MM.1S (cell line): Measurements from ENCODE around the gene TMEM238L.
A peak's percentile ranks its signal among the peaks of the same experiment; 100 is the strongest.

ENCODE experiments used
- DNase-seq: peaks from one replicate; pipeline ENCODE4 v3.0.0-alpha.2; 2015
- H2AFZ ChIP-seq: fragments of 300-600 bp; sonication (generic); 2 replicates; pipeline ENCODE4 v1.6.0; 2016; ENCODE audit warnings: antibody characterized with exemption, low read length
- H3F3A ChIP-seq: fragments of 300-600 bp; sonication (generic); 2 replicates; pipeline ENCODE4 v1.6.1; 2016; ENCODE audit warnings: mild to moderate bottlenecking, antibody characterized with exemption, low read length, moderate library complexity, mixed read lengths; ENCODE audit not compliant: insufficient read depth
- H3K27ac ChIP-seq: fragments of 300-600 bp; sonication (generic); 2 replicates; pipeline ENCODE4 v1.5.1; 2016; ENCODE audit warnings: mild to moderate bottlenecking, low read length
- H3K27me3 ChIP-seq: fragments of 300-600 bp; sonication (generic); replicated peaks from 2 replicates; pipeline ENCODE4 v1.6.0; 2016; ENCODE audit warnings: low read length; ENCODE audit not compliant: insufficient read depth
- H3K36me3 ChIP-seq: fragments of 300-600 bp; sonication (generic); replicated peaks from 2 replicates; pipeline ENCODE4 v1.6.1; 2016; ENCODE audit warnings: mild to moderate bottlenecking, low read length, mixed read lengths; ENCODE audit not compliant: insufficient read depth
- H3K4me1 ChIP-seq: fragments of 300-600 bp; sonication (generic); 2 replicates; pipeline ENCODE4 v1.6.1; 2016; ENCODE audit warnings: low read length, mixed read lengths
- H3K4me2 ChIP-seq: fragments of 300-600 bp; sonication (generic); 2 replicates; pipeline ENCODE4 v1.6.0; 2016; ENCODE audit warnings: low read depth, low read length
- H3K4me3 ChIP-seq: fragments of 300-600 bp; sonication (generic); 2 replicates; pipeline ENCODE4 v1.5.1; 2016; ENCODE audit warnings: low read length, mixed read lengths
- H3K79me2 ChIP-seq: fragments of 300-600 bp; sonication (generic); 2 replicates; pipeline ENCODE4 v1.6.1; 2016; ENCODE audit warnings: mixed run types, low read length, mixed read lengths
- H3K9ac ChIP-seq: fragments of 300-600 bp; sonication (generic); 2 replicates; pipeline ENCODE4 v1.6.1; 2016; ENCODE audit warnings: low read length, mixed read lengths
- H3K9me2 ChIP-seq: fragments of 300-600 bp; sonication (generic); replicated peaks from 2 replicates; pipeline ENCODE4 v1.6.1; 2016; ENCODE audit warnings: mild to moderate bottlenecking, low read length, mixed read lengths; ENCODE audit not compliant: insufficient read depth
- H3K9me3 ChIP-seq: fragments of 300-600 bp; sonication (generic); replicated peaks from 2 replicates; pipeline ENCODE4 v1.6.1; 2016; ENCODE audit warnings: mild to moderate bottlenecking, low read length, mixed read lengths; ENCODE audit not compliant: insufficient read depth
- H4K20me1 ChIP-seq: fragments of 300-600 bp; sonication (generic); 2 replicates; pipeline ENCODE4 v1.6.1; 2016; ENCODE audit warnings: mild to moderate bottlenecking, low read length, moderate library complexity, mixed read lengths; ENCODE audit not compliant: insufficient read depth
- EZH2 ChIP-seq: fragments of 300-600 bp; sonication (generic); optimal IDR thresholded peaks from 2 replicates; pipeline ENCODE3; 2017; ENCODE audit warnings: low read depth, mild to moderate bottlenecking, antibody characterized with exemption, low read length, mixed read lengths
- EZH2phosphoT487 ChIP-seq: fragments of 300-600 bp; sonication (generic); IDR thresholded peaks from 2 replicates; pipeline ENCODE4 v1.6.1; 2018; ENCODE audit warnings: antibody characterized with exemption, low read length
- TF ChIP-seq, protein P1 (sequence below): fragments of 300-600 bp; sonication (generic); IDR thresholded peaks from 2 replicates; pipeline ENCODE4 v1.5.1; 2016; ENCODE audit warnings: antibody characterized with exemption, low read length, mixed read lengths

TMEM238L gene

DNA sequence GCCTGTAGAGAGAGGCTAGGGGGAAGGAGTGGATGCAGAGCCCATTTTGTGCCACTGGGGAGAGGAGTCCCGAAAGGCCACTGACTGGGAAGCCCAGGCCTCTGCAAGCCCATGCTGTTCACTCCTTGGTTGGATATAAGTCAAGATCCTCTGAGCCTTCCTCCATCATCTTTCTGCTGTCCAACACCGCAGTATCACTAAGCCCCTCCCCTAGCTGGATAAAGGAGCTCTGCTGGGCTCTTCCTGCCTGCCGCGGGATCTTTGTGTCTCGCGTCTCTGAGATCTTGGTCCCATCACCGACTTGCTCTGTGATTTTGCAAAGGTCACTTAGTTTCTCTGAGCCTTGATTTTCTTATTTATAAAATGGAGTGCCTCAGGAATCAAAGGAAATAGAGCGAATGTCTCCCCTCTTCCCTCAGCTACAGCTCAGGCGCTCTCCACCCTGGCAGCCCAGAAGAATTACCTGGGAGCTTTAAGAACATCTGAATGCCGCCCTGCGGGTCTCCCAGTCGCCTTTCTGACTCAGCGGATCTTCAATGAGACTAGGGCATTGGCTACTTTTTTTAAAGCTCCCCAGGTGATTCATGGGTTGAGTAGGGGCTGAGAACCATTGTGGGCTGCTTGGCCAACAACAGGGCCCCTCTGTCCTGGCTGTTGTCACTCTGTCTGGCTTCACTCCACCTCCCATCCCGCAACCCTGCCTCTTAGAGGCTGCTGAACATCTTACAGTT is 48.9 kb downstream of the TMEM238L start:
- no peak for TF ChIP-seq EZH2phosphoT487
- TF ChIP-seq EZH2: no peak
- TF ChIP-seq, protein P1, sequence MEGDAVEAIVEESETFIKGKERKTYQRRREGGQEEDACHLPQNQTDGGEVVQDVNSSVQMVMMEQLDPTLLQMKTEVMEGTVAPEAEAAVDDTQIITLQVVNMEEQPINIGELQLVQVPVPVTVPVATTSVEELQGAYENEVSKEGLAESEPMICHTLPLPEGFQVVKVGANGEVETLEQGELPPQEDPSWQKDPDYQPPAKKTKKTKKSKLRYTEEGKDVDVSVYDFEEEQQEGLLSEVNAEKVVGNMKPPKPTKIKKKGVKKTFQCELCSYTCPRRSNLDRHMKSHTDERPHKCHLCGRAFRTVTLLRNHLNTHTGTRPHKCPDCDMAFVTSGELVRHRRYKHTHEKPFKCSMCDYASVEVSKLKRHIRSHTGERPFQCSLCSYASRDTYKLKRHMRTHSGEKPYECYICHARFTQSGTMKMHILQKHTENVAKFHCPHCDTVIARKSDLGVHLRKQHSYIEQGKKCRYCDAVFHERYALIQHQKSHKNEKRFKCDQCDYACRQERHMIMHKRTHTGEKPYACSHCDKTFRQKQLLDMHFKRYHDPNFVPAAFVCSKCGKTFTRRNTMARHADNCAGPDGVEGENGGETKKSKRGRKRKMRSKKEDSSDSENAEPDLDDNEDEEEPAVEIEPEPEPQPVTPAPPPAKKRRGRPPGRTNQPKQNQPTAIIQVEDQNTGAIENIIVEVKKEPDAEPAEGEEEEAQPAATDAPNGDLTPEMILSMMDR: no peak
- Histone ChIP-seq H3K4me3 (no peak overlapping the region), H3K4me1 (no peaks in the 10 kb centered on the region), H3K9me2 (no peaks in the 10 kb centered on the region), H3K9ac (no peak overlapping the region), H3K4me2 (no peak overlapping the region), H3F3A (no peaks in the 10 kb centered on the region), H3K79me2 (no peaks in the 10 kb centered on the region), H4K20me1 (no peaks in the 10 kb centered on the region), H3K9me3 (no peaks in the 10 kb centered on the region), H3K36me3 (no peaks in the 10 kb centered on the region), H3K27ac (no peak overlapping the region), H2AFZ (no peak overlapping the region), H3K27me3 (peaks cover 6% of the 10 kb centered on the region; the same call in 1 of the 2 replicates)
- DNase-seq: no peak

DNA sequence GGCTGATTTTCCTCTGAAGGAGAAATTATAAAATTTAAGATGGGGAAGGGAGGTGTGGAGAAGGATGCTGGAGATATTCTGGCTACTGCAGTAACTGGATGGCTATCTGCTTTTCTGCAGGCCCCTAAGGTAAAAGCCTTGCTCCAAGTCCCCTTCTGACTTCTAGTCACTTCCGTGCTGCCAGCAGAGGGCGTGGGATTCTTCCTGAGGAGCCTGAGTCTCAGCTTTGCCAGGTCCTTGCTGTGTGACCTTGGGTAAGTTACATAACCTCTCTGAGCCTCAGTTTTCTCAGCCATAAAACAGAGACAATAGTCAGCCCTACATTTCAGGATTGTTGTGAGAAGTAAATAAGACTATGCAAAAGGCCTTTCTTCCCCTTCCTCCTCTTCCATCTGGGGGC is 49.8 kb downstream of the TMEM238L start:
- H4K20me1 ChIP-seq: no peaks in the 10 kb centered on the region
- no peak overlapping the region for H3K9ac ChIP-seq
- H3K27me3 ChIP-seq: peaks cover 6% of the 10 kb centered on the region; the same call in 1 of the 2 replicates
- H3K4me2 ChIP-seq: no peak overlapping the region
- H2AFZ ChIP-seq: no peak overlapping the region
- no peaks in the 10 kb centered on the region for H3K36me3 ChIP-seq
- H3K9me2 ChIP-seq: no peaks in the 10 kb centered on the region
- H3K9me3 ChIP-seq: no peaks in the 10 kb centered on the region
- no peaks in the 10 kb centered on the region for H3K79me2 ChIP-seq
- H3K4me3 ChIP-seq: no peak overlapping the region
- H3K27ac ChIP-seq: no peak overlapping the region
- H3K4me1 ChIP-seq: no peaks in the 10 kb centered on the region
- H3F3A ChIP-seq: no peaks in the 10 kb centered on the region
- peak; percentile 14 for DNase-seq
- TF ChIP-seq, protein P1: peak; percentile 37
- no peak for TF ChIP-seq EZH2phosphoT487
- TF ChIP-seq EZH2: no peak

DNA sequence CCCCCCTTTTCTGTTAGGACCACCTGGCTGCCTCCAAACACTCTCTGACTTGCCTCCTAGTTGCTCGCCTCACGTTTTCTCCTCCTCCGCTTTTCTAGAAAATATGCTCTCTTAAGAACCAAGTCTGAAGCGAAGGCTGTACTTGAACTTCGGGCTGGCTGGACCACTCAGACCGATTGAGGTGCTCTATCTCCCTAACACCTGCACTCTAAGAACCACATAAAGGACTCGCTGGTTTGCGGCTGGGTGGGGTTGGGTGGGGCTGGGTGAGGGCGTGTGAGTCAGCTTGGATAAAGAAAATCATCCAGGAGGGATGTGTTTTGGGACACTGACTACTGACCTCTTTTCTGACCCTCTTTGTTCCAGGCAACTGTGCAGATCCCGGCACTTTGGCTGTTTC is 51.2 kb downstream of the TMEM238L start:
- Histone ChIP-seq H3K27ac (no peak overlapping the region), H2AFZ (no peak overlapping the region), H4K20me1 (no peaks in the 10 kb centered on the region), H3K9me2 (no peaks in the 10 kb centered on the region), H3K4me2 (no peak overlapping the region), H3K9ac (no peak overlapping the region), H3K36me3 (no peaks in the 10 kb centered on the region), H3K27me3 (peaks cover 6% of the 10 kb centered on the region; the same call in 1 of the 2 replicates), H3K79me2 (no peaks in the 10 kb centered on the region), H3F3A (no peaks in the 10 kb centered on the region), H3K9me3 (no peaks in the 10 kb centered on the region), H3K4me3 (no peak overlapping the region), H3K4me1 (no peaks in the 10 kb centered on the region)
- no peak for DNase-seq
- TF ChIP-seq EZH2phosphoT487 (no peak), EZH2 (no peak)
- TF ChIP-seq, protein P1: no peak
